ENCODE data around the gene HLCS. TPM values are rescaled to one million over a fixed set of nuclear protein-coding genes. Genes with fewer than 3 reads are reported as not detected.
A peak's percentile ranks its signal among the peaks of the same experiment; 100 is the strongest.
"Not testable (repeated sequence)": the region's sequence is repeated elsewhere in the genome, so short reads cannot be mapped to it uniquely, and the experiment has no call there.

The HLCS gene
- total and polyA plus RNA-seq, 2 donors (not counting 3 experiments of a cell fraction or from before 2014, with no cell fraction given), result 6.7 to 17.2 TPM

DNA sequence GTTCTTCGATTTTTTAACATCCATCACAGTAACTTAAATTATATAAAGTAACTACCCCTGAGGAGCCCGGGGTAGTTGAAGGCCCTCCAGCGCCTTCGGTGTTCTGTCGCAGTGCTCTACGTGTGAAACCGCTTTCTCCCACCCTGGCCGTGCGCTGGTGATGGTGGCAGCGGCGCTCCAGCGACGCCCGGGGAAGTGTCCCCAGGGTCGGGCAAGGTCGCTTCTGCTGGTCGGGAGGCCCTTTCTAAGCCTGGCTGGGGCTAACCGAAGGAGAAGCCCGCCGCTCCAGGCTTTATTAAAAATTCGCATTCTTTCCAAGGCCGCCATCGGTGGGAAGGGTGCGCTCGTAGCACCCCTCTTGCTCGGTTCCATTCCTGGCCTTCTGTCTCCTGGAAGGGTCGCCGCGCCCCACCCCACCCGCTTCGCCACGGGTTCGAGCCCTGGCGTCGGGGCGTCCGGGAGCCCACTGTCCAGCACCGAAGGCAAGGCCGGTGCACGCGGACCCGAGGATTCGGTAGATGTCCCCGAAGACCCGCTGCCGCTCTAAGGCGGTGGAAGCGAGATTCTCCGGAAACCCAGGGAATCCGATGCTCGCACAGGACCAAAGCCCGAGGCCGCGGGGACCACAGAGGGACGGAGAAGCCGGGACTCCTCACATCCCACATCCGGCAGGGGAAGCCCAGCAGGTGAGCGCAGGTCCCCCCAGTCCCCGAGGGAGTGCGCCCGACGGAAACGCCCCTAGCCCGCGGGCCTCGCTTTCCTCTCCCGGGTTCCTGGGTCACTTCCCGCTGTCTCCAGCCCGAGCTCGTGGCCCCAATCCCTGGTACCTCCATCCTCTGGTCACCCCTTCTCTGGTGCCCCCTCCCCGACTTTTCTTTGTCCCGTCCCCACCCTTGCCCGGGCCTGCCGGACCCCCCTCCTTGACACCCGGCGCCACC, 39.3 kb upstream of the HLCS start:
- Histone ChIP-seq H3K9me3 (replicated peaks; ENCODE audit: control insufficient read depth, insufficient read depth, low read length) (no peaks in the 10 kb centered on the region), H3K4me2 (ENCODE audit: insufficient read depth, low read length) (peak overlapping the region; percentile 47), H3K4me3 (replicated peaks in 1 of 3; ENCODE audit: insufficient read depth in 1 of 3, low read depth in 1 of 3, low read length in 3 of 3) (peak overlapping the region; percentile 14 to 23 (median 14)), H3K9me1 (replicated peaks; ENCODE audit: control insufficient read depth, extremely low read depth, insufficient read depth, low read length) (no peaks in the 10 kb centered on the region), H2AFZ (ENCODE audit: low read depth, low read length) (peak overlapping the region; percentile 77), H3K27ac (ENCODE audit: insufficient read depth, low read depth, low read length) (no peak overlapping the region), H4K20me1 (replicated peaks; ENCODE audit: control insufficient read depth, extremely low read depth, insufficient read depth, low read length) (no peaks in the 10 kb centered on the region), H3K36me3 (ENCODE audit: control insufficient read depth in 2 of 2, extremely low read depth in 1 of 2, insufficient read depth in 2 of 2, low read length in 2 of 2) (no peaks in the 10 kb centered on the region), H3K27me3 (ENCODE audit: control insufficient read depth in 2 of 2, insufficient read depth in 2 of 2, low read length in 2 of 2) (peaks cover 26 to 32% of the 10 kb centered on the region in 2 experiments), H3K79me2 (ENCODE audit: control insufficient read depth, insufficient read depth, low read length) (no peaks in the 10 kb centered on the region), H3K9ac (replicated peaks; ENCODE audit: extremely low read depth, insufficient read depth, low read length) (no peak overlapping the region), H3K4me1 (ENCODE audit: control insufficient read depth, extremely low read depth, insufficient read depth, low read length) (peaks cover 10% of the 10 kb centered on the region)
- TF ChIP-seq MYC (IDR thresholded peaks at IDR 0.05; ENCODE audit: low read depth, low read length) (no peak), POLR2A (IDR thresholded peaks at IDR 0.05; ENCODE audit: low read depth, low read length) (no peak), GATA2 (IDR thresholded peaks at IDR 0.05; ENCODE audit: insufficient read depth, insufficient read length, low read depth, low read length) (no peak), FOS (IDR thresholded peaks at IDR 0.05; ENCODE audit: borderline replicate concordance, insufficient read depth, low read length) (no peak), POLR2AphosphoS5 (IDR thresholded peaks at IDR 0.05; ENCODE audit: insufficient read depth, low read depth, low read length) (no peak), EZH2 (IDR thresholded peaks at IDR 0.05; ENCODE audit: borderline replicate concordance, low read depth, low read length, severe bottlenecking) (peak; percentile 94)
- TF ChIP-seq, protein P1, sequence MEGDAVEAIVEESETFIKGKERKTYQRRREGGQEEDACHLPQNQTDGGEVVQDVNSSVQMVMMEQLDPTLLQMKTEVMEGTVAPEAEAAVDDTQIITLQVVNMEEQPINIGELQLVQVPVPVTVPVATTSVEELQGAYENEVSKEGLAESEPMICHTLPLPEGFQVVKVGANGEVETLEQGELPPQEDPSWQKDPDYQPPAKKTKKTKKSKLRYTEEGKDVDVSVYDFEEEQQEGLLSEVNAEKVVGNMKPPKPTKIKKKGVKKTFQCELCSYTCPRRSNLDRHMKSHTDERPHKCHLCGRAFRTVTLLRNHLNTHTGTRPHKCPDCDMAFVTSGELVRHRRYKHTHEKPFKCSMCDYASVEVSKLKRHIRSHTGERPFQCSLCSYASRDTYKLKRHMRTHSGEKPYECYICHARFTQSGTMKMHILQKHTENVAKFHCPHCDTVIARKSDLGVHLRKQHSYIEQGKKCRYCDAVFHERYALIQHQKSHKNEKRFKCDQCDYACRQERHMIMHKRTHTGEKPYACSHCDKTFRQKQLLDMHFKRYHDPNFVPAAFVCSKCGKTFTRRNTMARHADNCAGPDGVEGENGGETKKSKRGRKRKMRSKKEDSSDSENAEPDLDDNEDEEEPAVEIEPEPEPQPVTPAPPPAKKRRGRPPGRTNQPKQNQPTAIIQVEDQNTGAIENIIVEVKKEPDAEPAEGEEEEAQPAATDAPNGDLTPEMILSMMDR (IDR thresholded peaks at IDR 0.05; ENCODE audit: extremely low read depth in 1 of 2, insufficient read depth in 1 of 2, low read depth in 1 of 2, low read length in 2 of 2), result no peak
- TF ChIP-seq, protein P2, sequence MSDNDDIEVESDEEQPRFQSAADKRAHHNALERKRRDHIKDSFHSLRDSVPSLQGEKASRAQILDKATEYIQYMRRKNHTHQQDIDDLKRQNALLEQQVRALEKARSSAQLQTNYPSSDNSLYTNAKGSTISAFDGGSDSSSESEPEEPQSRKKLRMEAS (IDR thresholded peaks at IDR 0.05; ENCODE audit: insufficient read depth, insufficient read length), result no peak
- FAIRE-seq, result no peak
- ChIA-PET POLR2A (no interaction called here), CTCF (interaction anchor here (0.9 to 3.5 kb wide), 3 partner anchors 13 to 29 kb away, joined by 4 to 25 read pairs (median 14); no protein-coding TSS in a partner anchor)
- DNase-seq (ENCODE audit: low read depth, low spot score), result no peak
- BruUV-seq (replicated peaks), result no TSS peak
- intact Hi-C loops (cut with micrococcal nuclease), result loop anchor here (1.0 kb wide), 1 partner anchor 16 kb away; no protein-coding TSS in a partner anchor
- dilution Hi-C loops (cut with MboI; ENCODE audit: extremely low pct_ligation_motif_present, low sequenced_read_pairs), result no loop called here

DNA sequence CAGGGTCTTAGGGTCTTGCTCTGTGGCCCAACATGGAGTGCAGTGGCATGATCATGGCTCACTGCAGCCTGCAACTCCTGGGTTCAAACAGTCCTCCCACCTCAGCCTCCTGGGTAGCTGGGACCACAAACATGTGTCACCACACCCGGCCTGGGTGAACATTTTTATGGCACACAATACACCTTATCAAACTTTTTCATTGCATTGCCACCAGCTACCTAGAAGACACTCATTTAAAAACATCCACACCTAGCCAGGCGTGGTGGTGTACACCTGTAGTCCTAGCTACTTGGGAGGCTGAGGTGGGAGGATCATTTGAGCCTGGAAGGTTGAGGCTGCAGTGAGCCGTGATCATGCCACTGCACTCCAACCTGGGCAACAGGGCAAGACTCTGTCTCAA, 37.4 kb upstream of the HLCS start:
- H3K4me2 ChIP-seq (ENCODE audit: insufficient read depth, low read length); H3K9ac ChIP-seq (replicated peaks; ENCODE audit: extremely low read depth, insufficient read depth, low read length); BruUV-seq (replicated peaks); H3K79me2 ChIP-seq (ENCODE audit: control insufficient read depth, insufficient read depth, low read length); H2AFZ ChIP-seq (ENCODE audit: low read depth, low read length); DNase-seq (ENCODE audit: low read depth, low spot score); CTCF ChIA-PET; H3K36me3 ChIP-seq (ENCODE audit: control insufficient read depth in 2 of 2, extremely low read depth in 1 of 2, insufficient read depth in 2 of 2, low read length in 2 of 2); H3K9me1 ChIP-seq (replicated peaks; ENCODE audit: control insufficient read depth, extremely low read depth, insufficient read depth, low read length); intact Hi-C loops (cut with micrococcal nuclease); H3K9me3 ChIP-seq (replicated peaks; ENCODE audit: control insufficient read depth, insufficient read depth, low read length); H3K4me3 ChIP-seq (replicated peaks in 1 of 3; ENCODE audit: insufficient read depth in 1 of 3, low read depth in 1 of 3, low read length in 3 of 3); FAIRE-seq; H4K20me1 ChIP-seq (replicated peaks; ENCODE audit: control insufficient read depth, extremely low read depth, insufficient read depth, low read length); H3K4me1 ChIP-seq (ENCODE audit: control insufficient read depth, extremely low read depth, insufficient read depth, low read length); dilution Hi-C loops (cut with MboI; ENCODE audit: extremely low pct_ligation_motif_present, low sequenced_read_pairs); POLR2A ChIA-PET; H3K27ac ChIP-seq (ENCODE audit: insufficient read depth, low read depth, low read length): not testable (repeated sequence)
- peaks cover 24 to 30% of the 10 kb centered on the region in 2 experiments for H3K27me3 ChIP-seq (ENCODE audit: control insufficient read depth in 2 of 2, insufficient read depth in 2 of 2, low read length in 2 of 2)

Measured in endothelial cell of umbilical vein (primary cell).